GM21423 (cell line): ENCODE measurements around the gene MAGEA11.
"Not testable (repeated sequence)": the region's sequence is repeated elsewhere in the genome, so short reads cannot be mapped to it uniquely, and the experiment has no call there.

Experiments used
- ATAC-seq: cut with Tn5 transposase; IDR thresholded peaks from one replicate; pipeline ENCODE4 v1.9.1; 2021; ENCODE audit warnings: mild to moderate bottlenecking, moderate library complexity; ENCODE audit not compliant: unreplicated experiment

MAGEA11 gene

DNA sequence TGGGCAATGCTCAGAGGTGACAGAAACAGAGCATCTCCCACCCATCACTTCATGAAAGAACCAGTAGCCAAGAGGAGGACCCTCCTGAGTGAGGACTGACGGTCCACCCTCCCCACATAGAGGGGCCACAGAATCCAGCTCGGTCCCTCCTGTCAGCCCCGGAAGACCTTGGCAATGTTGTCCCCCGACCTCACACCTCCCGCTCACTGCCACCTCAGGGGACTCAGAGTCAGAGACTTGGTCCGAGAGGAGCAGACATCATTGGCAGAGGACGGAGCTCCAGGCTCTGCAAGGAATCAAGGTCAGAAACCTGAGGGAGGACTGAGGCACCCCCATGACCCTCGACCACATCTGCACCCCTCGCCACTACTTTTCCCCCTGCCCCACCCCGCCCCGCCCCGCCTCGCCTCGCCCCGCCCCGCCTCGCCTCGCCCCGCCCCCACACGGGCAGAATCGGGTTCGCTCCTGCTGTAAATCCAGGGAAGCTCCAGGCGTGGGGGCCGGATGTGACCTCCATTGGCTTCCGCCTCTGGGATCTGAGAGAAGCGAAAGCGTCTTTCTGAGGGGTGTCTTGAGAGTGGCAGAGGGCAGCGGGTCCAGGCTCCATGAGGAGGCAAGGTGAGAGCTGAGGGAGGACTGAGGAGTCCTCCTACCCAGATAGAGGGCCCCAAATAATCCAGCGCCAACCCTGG lies at the start of gene MAGEA11:
MAGEA11 (plus strand) TSS at position 516 of the 692 bp plus-strand sequence. CDS start 1,100 bp downstream, outside the sequence.
- no peak for ATAC-seq

DNA sequence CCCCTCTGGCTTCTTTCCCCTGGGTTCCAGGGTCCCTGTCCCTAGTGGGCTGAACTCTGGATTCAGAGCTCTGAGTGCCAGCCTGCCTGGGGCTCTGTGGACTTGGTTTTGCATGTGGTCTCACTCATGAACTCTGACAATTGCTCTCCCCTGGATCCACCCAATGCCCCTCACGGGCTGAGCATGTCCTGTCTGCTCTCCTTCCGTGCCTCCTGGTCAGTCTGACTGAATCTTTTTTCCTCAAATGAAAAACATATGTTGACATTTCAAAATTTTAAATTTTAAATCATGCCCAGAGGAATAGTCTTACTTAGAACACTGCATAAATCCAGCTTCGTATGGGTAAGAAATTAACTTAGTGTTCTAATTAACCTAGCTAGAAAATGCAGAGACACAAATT lies 36.8 kb upstream of the MAGEA11 start:
- not testable (repeated sequence) for ATAC-seq

DNA sequence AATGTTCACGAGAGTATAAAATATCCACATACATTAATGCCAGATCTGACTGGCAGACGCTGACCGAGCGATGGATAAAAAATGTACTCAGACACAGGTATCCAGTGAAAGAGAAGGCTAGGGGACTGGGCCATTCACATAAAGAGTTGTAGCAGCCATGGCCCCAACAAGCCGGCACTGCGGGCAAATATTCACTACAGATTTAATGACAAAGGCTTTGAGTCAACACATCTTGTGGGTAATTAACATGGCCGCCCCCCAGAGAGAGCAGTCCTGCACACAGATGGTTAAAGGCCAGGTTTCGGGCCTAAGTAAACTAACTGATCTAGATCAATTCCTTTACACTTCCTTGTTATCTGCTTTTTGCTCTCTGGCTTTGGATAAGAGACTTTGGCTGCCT lies 36.3 kb upstream of the MAGEA11 start:
- not testable (repeated sequence) for ATAC-seq

- ATAC-seq = not testable (repeated sequence)
Measured at GRCh38 chrX:149679164-149679678, 32.6 kb upstream of the MAGEA11 start.

DNA sequence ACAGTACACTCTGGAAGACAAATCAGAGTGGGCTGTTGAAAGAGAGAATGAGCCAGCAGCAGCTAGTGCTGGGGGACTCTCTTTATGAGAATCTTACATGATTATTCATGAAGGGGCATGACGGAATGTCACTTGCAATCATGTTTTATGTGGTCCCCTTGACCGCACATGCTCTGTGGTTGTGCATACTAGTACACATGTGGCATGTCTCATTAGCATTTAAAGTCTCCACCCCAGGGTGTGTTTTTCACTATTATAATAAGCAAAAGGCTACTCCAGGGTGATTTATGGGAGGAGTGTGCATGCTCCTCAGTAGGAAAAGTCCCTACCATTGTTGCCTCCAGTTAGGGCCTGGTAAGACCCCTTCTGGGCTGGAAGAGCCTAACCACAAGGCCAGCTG lies 30.7 kb upstream of the MAGEA11 start:
- ATAC-seq = no peak

DNA sequence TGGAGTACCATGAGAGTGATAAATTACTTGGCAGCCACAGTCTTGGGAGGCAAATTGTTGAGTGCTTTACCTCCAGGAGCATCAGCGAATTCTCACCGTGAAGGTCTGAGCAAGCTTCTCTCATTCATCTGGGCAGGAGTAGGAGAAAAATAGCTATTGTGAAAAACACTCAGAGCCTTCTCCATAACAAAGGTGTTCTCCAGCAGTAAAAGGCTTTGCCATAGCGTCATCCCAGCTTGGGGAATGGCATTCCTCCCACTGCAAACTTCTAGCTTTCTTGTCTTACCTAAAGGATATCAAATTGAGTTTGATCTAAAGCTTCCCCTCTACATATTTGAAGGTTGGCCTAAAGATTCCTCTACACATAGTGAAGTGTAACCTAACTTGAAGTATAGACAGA lies 29.8 kb upstream of the MAGEA11 start:
- no peak for ATAC-seq

GRCh38 chrX:149682956-149683947 lies 28.6 kb upstream of the MAGEA11 start:
- no peak for ATAC-seq

- ATAC-seq = no peak
Measured at GRCh38 chrX:149683966-149684730, 27.7 kb upstream of the MAGEA11 start.

GRCh38 chrX:149687991-149688390 lies 23.9 kb upstream of the MAGEA11 start:
- ATAC-seq = no peak

- ATAC-seq = no peak
Measured at GRCh38 chrX:149688552-149688951, 23.3 kb upstream of the MAGEA11 start.

- ATAC-seq = no peak
Measured at GRCh38 chrX:149691794-149692193, 20.1 kb upstream of the MAGEA11 start.

- not testable (repeated sequence) for ATAC-seq
Measured at GRCh38 chrX:149692686-149693272, 19.1 kb upstream of the MAGEA11 start.

- ATAC-seq = no peak
Measured at GRCh38 chrX:149699761-149700160, 12.1 kb upstream of the MAGEA11 start.

GRCh38 chrX:149704664-149705063 lies 7.2 kb upstream of the MAGEA11 start:
- ATAC-seq = no peak

- ATAC-seq = no peak
Measured at GRCh38 chrX:149707147-149707901, 4.5 kb upstream of the MAGEA11 start.

DNA sequence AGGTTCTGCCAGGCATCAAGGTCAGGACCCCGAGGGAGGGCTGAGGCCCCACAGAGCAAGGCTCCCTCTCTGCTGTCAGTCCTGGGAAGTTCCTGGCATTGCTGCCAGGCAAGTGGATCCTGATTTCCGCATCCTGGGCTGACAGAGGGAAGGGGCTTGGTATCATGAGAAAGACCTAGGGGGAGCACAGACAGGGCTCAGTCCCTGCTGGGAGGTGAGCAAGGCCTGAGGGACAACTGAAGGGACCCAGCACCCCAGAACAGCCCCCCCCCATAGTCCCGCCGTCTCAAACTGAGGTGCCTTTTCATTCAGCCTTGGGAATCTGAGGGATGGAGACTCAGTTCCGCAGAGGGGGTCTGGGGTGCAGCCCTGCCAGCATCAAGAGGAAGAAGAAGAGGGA lies 971 bp downstream of the MAGEA11 start:
- no peak for ATAC-seq

- no peak for ATAC-seq
Measured at GRCh38 chrX:149713279-149714050, 1.6 kb downstream of the MAGEA11 start.

GRCh38 chrX:149715468-149715867 lies 3.6 kb downstream of the MAGEA11 start:
- peak; percentile 77 for ATAC-seq

DNA sequence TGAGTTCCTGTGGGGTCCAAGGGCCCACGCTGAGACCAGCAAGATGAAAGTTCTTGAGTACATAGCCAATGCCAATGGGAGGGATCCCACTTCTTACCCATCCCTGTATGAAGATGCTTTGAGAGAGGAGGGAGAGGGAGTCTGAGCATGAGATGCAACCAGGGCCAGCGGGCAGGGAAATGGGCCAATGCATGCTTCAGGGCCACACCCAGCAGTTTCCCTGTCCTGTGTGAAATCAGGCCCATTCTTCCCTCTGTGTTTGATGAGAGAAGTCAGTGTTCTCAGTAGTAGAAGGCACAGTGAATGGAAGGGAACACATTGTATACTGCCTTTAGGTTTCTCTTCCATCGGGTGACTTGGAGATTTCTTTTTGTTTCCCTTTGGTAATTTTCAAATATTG lies 4.8 kb downstream of the MAGEA11 start:
- no peak for ATAC-seq
